B cell (primary cell): Measurements from ENCODE around the gene CD300H. TPM values are rescaled to one million over a fixed set of nuclear protein-coding genes. Genes with fewer than 3 reads are reported as not detected.

ENCODE experiments used
- ATAC-seq: fragments of 200-7000 bp; cut with Tn5 transposase; one replicate; pipeline ENCODE4 v1.10.0; 2021; ENCODE audit warnings: low read depth, mild to moderate bottlenecking, moderate number of reproducible peaks, moderate library complexity
- CTCF ChIA-PET: fragments of 350-600 bp; sonication (Branson Sonifier 250); formaldehyde crosslinking; loops from one replicate; lab custom pipeline; 2021; ENCODE audit warnings: antibody characterized with exemption, inconsistent platforms; lab: Charles Lee
- POLR2A ChIA-PET: fragments of 350-600 bp; sonication (Branson Sonifier 250); formaldehyde crosslinking; loops from one replicate; lab custom pipeline; 2021; ENCODE audit warnings: antibody characterized with exemption; lab: Charles Lee
- DNase-seq: peaks from one replicate; pipeline ENCODE4 v3.0.0; 2013
- H2AFZ ChIP-seq: 2 replicates; pipeline ENCODE4 v1.6.1; 2012; ENCODE audit warnings: mild to moderate bottlenecking, low read depth, low read length; ENCODE audit not compliant: insufficient read depth, poor library complexity, severe bottlenecking
- H3K27ac ChIP-seq, 2 donors: 1 replicate in 1 of 2; 2 replicates in 1 of 2; pipeline ENCODE4 v1.5.1; 2012 to 2013; ENCODE audit warnings: low read length in 2 of 2, mild to moderate bottlenecking in 2 of 2, moderate library complexity in 1 of 2
- H3K27me3 ChIP-seq, 4 experiments: fragments of 200-600 bp in 1 of 4; sonication (generic) in 1 of 4; replicated peaks in 1 of 4; 1 replicate in 2 of 4; 2 replicates in 2 of 4; pipeline versions ENCODE4 v1.6.1 to v1.7.0; 2013 to 2016; ENCODE audit warnings: low read length in 3 of 4, mild to moderate bottlenecking in 2 of 4, mixed read lengths in 1 of 4, moderate library complexity in 1 of 4; ENCODE audit not compliant: insufficient read depth in 4 of 4, control insufficient read depth in 3 of 4; ENCODE audit errors: control extremely low read depth in 1 of 4
- H3K36me3 ChIP-seq, 2 experiments: replicated peaks in 1 of 2; 1 replicate in 1 of 2; 2 replicates in 1 of 2; pipeline versions ENCODE4 v1.6.1 to v1.7.1; 2013; ENCODE audit warnings: low read length in 1 of 2; ENCODE audit not compliant: insufficient read depth in 2 of 2, control insufficient read depth in 1 of 2; ENCODE audit errors: control extremely low read depth in 1 of 2, extremely low read depth in 1 of 2
- H3K4me1 ChIP-seq, 2 donors: fragments of 200-600 bp in 1 of 2; sonication (generic) in 1 of 2; 1 replicate in 1 of 2; 2 replicates in 1 of 2; pipeline versions ENCODE4 v1.5.1 to v1.6.1; 2013 to 2017; ENCODE audit warnings: low read length in 2 of 2; ENCODE audit not compliant: control insufficient read depth in 2 of 2, insufficient read depth in 2 of 2
- H3K4me2 ChIP-seq: replicated peaks from 2 replicates; pipeline ENCODE3; 2012; ENCODE audit warnings: mild to moderate bottlenecking, low read depth, low read length; ENCODE audit not compliant: poor library complexity, severe bottlenecking
- H3K4me3 ChIP-seq, 5 experiments: fragments of 200-600 bp in 1 of 5; sonication (generic) in 1 of 5; 1 replicate in 3 of 5; 2 replicates in 2 of 5; pipeline versions ENCODE4 v1.5.1 to v1.7.0; 2011 to 2016; ENCODE audit warnings: low read length in 4 of 5, mild to moderate bottlenecking in 4 of 5, low read depth in 2 of 5, control low read depth in 1 of 5, moderate library complexity in 1 of 5; ENCODE audit not compliant: insufficient read depth in 1 of 5; ENCODE audit errors: control extremely low read depth in 1 of 5, extremely low read depth in 1 of 5
- H3K79me2 ChIP-seq: fragments of 200-600 bp; sonication (generic); one replicate; pipeline ENCODE4 v1.6.0; 2016; ENCODE audit warnings: low read length; ENCODE audit not compliant: control insufficient read depth, insufficient read depth
- H3K9ac ChIP-seq: fragments of 200-600 bp; sonication (generic); 2 replicates; pipeline ENCODE4 v1.6.1; 2017; ENCODE audit warnings: mild to moderate bottlenecking, low read length, moderate library complexity
- H3K9me3 ChIP-seq, 3 donors: one replicate each; pipeline versions ENCODE4 v1.6.1 to v1.7.1; 2013; ENCODE audit warnings: low read length in 2 of 3; ENCODE audit not compliant: control insufficient read depth in 2 of 3, insufficient read depth in 1 of 3; ENCODE audit errors: control extremely low read depth in 1 of 3
- H4K20me1 ChIP-seq: 2 replicates; pipeline ENCODE4 v1.6.0; 2012; ENCODE audit warnings: mild to moderate bottlenecking, low read length; ENCODE audit not compliant: insufficient read depth, control insufficient read depth, poor library complexity, severe bottlenecking
- H3K27ac Mint-ChIP-seq: one replicate; pipeline ENCODE4 v1.8.0; 2021; ENCODE audit warnings: mixed read lengths
- H3K27me3 Mint-ChIP-seq: one replicate; pipeline ENCODE4 v1.8.0; 2021; ENCODE audit warnings: mixed read lengths
- H3K4me1 Mint-ChIP-seq: one replicate; pipeline ENCODE4 v1.8.0; 2021; ENCODE audit warnings: mixed read lengths
- H3K4me3 Mint-ChIP-seq: one replicate; pipeline ENCODE4 v1.8.0; 2021; ENCODE audit warnings: mixed read lengths
- H3K9me3 Mint-ChIP-seq: one replicate; pipeline ENCODE4 v1.8.0; 2022; ENCODE audit warnings: mixed read lengths; ENCODE audit not compliant: insufficient read depth
- CTCF ChIP-seq: fragments of 200-600 bp; IDR thresholded peaks from one replicate; pipeline ENCODE4 v1.8.0; 2022; ENCODE audit warnings: antibody characterized with exemption, mild to moderate bottlenecking
- EZH2 ChIP-seq: IDR thresholded peaks from 2 replicates; pipeline ENCODE4 v1.6.1; 2012; ENCODE audit warnings: borderline replicate concordance, low read depth, mild to moderate bottlenecking, moderate library complexity, low read length; ENCODE audit not compliant: insufficient read depth, poor library complexity, severe bottlenecking
- WGBS: methylation state at CpG from one replicate; pipeline ENCODE4 v1.1.5; 2013; ENCODE audit warnings: missing lambda C conversion rate; ENCODE audit not compliant: insufficient coverage; 5-methylcytosine and 5-hydroxymethylcytosine counted together
- intact Hi-C: fragments of 100-400 bp; cut with micrococcal nuclease; formaldehyde crosslinking; loops from one replicate; pipeline ENCODE4 v1.10.0; 2022
- polyA plus RNA-seq: library from polyadenylated mRNA; depleted of rRNA; stranded (reverse); fragments of >200 nt; gene quantifications from 2 replicates; pipeline ENCODE4 v1.2.3, GENCODE V29; 2012
- total RNA-seq, 2 donors: library from RNA; stranded (reverse); fragments of 120-200 nt in 1 of 2; gene quantifications; 1 replicate in 1 of 2; 2 replicates in 1 of 2; pipeline versions ENCODE4 v1.2.3 to v1.2.4, GENCODE V29; 2013 to 2022

CD300H gene
- total and polyA plus RNA-seq, 2 donors (not counting 1 experiment from before 2014, with no cell fraction given), result 0.58 TPM; not detected in 1

GRCh38 chr17:74527081-74527480, 40.2 kb downstream of the CD300H start:
- Histone ChIP-seq H3K36me3 (no peaks in the 10 kb centered on the region), H2AFZ (no peak overlapping the region), H3K9ac (no peak overlapping the region), H3K4me3 (no peak overlapping the region), H3K27me3 (peaks cover 0 to 7% (median 0%) of the 10 kb centered on the region in 4 experiments), H3K4me1 (peaks cover 22 to 30% of the 10 kb centered on the region in 2 donors), H3K4me2 (no peak overlapping the region), H3K27ac (no peak overlapping the region), H3K9me3 (peaks cover 0 to 5% (median 0%) of the 10 kb centered on the region in 3 donors), H3K79me2 (no peaks in the 10 kb centered on the region), H4K20me1 (no peaks in the 10 kb centered on the region)
- peaks cover 22% of the 10 kb centered on the region for H3K4me1 Mint-ChIP-seq
- no peak for TF ChIP-seq EZH2
- TF ChIP-seq CTCF, result no peak
- peaks cover 13% of the 10 kb centered on the region for H3K27me3 Mint-ChIP-seq
- ATAC-seq (no peak), DNase-seq (no peak)
- intact Hi-C loops, result no loop called here
- WGBS, result 98% methylated on average over 4 of the region's 5 CpGs
- no peak overlapping the region for H3K27ac Mint-ChIP-seq
- no peak overlapping the region for H3K4me3 Mint-ChIP-seq
- POLR2A ChIA-PET, result no interaction called here
- CTCF ChIA-PET, result interaction anchor here (0.6 to 1.4 kb wide), 4 partner anchors 70 to 159 kb away, joined by 3 to 4 read pairs (median 4); no protein-coding TSS in a partner anchor
- no peaks in the 10 kb centered on the region for H3K9me3 Mint-ChIP-seq

DNA sequence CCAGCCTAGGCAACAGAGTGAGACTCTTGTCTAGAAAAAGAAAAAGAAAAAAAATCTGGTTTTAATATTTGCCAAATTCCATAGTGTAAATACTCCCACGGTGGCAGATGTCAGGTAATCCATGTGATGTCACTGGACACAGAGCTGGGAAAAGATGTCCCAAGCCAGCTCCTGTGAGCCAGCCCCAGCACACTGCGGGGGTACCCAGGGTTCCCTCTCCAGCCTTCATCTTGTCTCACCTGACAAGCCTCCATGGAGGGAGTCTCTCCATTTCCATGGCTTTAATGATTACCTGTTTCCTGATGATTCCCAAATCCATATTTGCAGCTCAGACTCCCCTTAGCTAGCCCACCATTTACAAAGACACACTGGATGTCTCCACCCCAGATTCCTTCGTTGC, 40.6 kb downstream of the CD300H start:
- no peaks in the 10 kb centered on the region for H3K9me3 Mint-ChIP-seq
- 92% methylated on average over 2 of the region's 3 CpGs for WGBS

More for the DNA sequence above, 40.6 kb downstream of the CD300H start:
- CTCF ChIA-PET, result interaction anchor here (0.9 to 1.6 kb wide), 4 partner anchors 69 to 159 kb away, joined by 3 to 4 read pairs (median 4); no protein-coding TSS in a partner anchor
- DNase-seq (no peak), ATAC-seq (no peak)
- TF ChIP-seq EZH2 (no peak), CTCF (no peak)
- Histone ChIP-seq H2AFZ (no peak overlapping the region), H3K4me1 (peaks cover 22 to 30% of the 10 kb centered on the region in 2 donors), H3K27me3 (peaks cover 0 to 3% (median 0%) of the 10 kb centered on the region in 4 experiments), H3K36me3 (no peaks in the 10 kb centered on the region), H4K20me1 (no peaks in the 10 kb centered on the region), H3K4me2 (no peak overlapping the region), H3K9me3 (peaks cover 0 to 5% (median 0%) of the 10 kb centered on the region in 3 donors), H3K27ac (no peak overlapping the region), H3K79me2 (no peaks in the 10 kb centered on the region), H3K9ac (no peak overlapping the region), H3K4me3 (no peak overlapping the region)
- H3K27me3 Mint-ChIP-seq, result peaks cover 13% of the 10 kb centered on the region
- intact Hi-C loops, result no loop called here
- POLR2A ChIA-PET, result no interaction called here
- no peak overlapping the region for H3K4me3 Mint-ChIP-seq
- H3K27ac Mint-ChIP-seq, result no peak overlapping the region
- peaks cover 19% of the 10 kb centered on the region for H3K4me1 Mint-ChIP-seq
